Ramos (cell line): Measurements from ENCODE around the gene EHMT1.
"Not testable (repeated sequence)": the region's sequence is repeated elsewhere in the genome, so short reads cannot be mapped to it uniquely, and the experiment has no call there.

Source experiments
- in situ Hi-C: fragments of 300-500 bp; cut with MboI; formaldehyde crosslinking; loops from one replicate; pipeline ENCODE4 v1.14.3; 2022; ENCODE audit warnings: low sequenced_read_pairs; ENCODE audit not compliant: unreplicated experiment

EHMT1 gene

GRCh38 chr9:137793196-137793841, 174.5 kb downstream of the EHMT1 start:
- in situ Hi-C loops: no loop called here

DNA sequence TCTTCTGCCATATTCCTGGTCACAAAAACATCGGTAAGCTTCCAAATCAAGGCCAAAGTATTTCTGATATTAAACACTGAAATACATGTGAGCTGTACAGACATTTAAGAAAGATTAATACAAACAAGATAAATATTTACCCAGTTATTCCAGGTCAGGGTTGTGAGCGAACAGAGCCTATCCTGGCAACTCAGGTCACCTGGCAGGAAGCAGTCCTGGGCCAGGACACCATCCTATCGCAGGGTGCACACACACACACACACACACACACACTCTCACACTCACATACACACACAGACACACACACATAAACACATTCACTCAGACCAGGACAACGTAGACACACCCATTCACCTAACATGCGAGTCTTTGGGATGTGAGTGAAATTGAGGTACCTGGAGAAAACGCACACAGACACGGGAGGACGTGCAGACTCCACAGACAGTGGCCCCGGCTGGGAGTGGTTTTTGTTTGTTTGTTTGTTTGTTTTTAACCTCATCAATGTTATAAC, 176.4 kb downstream of the EHMT1 start:
- in situ Hi-C loops: no loop called here

- in situ Hi-C loops: no loop called here
Measured at GRCh38 chr9:137797206-137798120, 178.7 kb downstream of the EHMT1 start.

DNA sequence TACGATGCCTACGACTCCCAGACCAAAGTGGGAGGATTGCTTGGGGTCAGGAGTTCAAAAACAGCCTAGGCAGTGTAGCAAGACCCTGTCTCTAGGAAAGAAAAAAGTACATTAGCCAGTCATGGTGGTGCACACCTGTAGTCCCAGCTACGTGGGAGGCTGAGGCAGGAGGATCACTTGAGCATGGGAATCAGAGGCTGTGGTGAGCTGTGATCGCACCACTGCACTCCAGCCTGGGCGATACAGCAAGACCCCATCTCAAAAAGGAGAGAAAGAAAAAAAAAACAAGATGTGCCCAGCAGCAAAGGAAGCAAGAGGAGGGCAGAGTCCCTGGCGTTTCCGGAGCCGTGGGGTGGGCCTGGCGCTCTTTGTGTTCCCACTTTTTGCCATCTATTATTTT, 179.3 kb downstream of the EHMT1 start:
- in situ Hi-C loops: no loop called here

DNA sequence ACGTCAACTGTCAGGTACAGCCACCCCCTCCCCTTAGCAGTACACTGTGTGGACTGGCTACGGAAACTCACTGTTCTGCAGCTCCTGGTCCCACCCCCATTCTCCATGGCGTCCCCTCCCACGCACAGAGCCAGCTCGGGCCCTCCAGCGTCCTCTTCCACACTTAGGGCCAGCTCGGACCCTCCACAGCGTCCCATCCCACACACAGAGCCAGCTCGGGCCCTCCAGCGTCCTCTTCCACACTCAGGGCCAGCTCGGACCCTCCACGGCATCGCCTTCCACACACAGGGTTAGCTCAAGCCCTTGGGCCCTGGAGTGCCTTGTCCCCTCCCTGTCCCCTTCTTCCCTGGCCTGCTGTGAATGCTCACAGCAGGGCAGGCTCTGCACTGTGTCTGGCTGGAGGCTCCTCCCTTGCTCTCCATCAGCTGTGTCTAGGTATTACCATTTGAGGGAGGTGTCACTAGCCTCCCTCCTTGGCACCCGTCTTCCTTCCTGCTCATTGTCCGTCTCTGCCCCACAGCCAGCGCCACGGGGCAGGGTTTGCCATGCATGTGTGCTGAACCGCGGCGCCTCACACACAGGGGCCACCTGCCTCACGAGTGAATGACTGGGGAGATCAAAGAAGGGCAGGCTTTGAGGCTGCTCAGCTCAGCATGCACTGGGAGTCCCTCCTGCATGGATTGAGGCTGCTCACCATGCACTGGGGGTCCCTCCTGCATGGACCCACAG, 180.3 kb downstream of the EHMT1 start:
- in situ Hi-C loops: no loop called here

- in situ Hi-C loops: no loop called here
Measured at GRCh38 chr9:137799630-137799983, 180.8 kb downstream of the EHMT1 start.

DNA sequence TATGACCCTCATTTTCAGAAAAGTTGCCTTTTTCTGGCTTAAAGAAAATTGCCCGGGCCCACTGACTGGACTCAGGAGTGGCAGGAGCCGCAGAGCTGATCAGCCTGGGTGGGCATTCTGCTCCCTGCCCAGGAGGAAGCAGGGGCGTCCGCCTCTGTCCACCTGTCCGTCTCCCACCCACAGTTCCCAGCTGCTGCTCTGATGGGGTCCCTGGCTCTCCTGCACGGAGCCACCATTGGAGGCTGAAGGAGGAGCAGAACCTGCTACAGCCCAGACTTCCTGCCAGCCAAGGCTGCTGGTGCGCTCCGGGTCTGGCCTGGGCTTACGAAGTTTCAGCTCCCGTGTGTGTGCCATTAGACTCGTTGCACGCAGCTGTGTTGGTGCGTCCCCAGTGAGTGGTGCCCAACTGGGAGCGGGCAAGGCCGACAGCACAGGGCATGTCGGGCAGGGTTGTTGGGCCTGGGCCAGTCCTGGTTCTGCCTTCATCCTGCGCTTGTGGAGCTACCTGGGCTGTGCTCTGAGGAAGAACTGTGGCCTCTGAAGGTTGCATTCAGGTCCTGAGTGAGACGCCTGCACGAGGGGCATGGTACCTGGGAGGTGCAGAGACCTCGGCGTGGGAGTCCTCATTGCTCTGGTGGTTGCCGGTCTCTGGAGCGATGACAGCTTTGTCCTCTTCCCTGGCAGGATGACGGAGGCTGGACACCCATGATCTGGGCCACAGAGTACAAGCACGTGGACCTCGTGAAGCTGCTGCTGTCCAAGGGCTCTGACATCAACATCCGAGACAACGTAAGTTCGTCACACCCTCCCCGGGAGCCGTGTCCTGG, 181.6 kb downstream of the EHMT1 start:
- in situ Hi-C loops: no loop called here

GRCh38 chr9:137801023-137801319, 182.2 kb downstream of the EHMT1 start:
- in situ Hi-C loops: no loop called here

DNA sequence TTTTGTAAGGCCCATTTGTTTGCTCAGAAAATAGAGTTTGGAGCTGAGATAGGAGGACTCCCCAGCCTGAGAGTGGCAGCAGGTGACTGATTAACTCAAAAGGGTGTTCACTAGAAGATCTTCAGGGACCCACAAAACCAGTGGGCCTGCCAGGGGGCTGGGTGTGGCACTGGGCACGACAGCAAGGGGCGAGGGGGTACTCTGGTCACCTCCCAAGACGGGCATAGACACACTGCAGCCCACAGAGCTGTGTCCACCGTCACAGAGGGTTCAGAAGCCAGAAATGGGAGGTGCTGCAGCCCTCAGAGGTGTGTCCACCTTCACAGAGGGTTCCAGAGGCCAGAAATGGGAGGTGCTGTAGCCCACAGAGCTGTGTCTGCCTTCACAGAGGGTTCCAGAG, 183.2 kb downstream of the EHMT1 start:
- in situ Hi-C loops: no loop called here

DNA sequence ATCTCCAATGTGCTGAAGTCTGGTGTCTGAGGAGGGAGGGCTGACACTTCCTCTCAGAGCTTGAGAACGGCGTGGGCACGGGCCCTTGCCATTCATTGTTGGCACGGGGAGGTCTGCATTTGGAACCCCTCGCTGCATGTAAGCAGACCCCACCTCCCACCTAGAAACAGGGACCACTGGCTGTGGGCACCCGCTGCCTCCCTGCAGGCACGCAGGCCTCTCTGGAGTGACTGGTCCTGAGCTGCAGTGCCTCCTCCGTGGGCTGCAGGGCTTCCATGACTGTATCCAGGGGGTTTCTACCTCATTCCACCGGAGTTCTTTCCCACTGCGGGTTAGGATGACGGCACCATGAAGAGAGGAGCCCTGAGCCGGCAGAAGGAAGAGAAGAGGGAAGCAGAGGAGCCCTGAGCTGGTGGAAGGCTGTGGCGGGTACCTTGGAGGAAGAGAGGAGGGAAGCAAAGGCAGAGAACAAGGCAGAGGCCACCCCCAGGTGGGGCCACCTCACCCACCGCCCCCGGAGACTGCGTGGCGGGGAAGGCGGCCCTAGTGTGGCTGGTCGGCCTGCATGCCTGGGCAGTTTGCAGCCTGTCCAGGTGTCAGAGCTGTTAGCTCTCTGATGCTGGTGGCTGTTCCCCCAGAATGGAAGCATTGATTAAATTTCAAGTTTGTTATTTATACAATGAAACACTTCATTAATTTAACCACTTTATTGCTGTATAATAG, 183.9 kb downstream of the EHMT1 start:
- in situ Hi-C loops: no loop called here

GRCh38 chr9:137804908-137805630, 186.3 kb downstream of the EHMT1 start:
- in situ Hi-C loops: no loop called here

DNA sequence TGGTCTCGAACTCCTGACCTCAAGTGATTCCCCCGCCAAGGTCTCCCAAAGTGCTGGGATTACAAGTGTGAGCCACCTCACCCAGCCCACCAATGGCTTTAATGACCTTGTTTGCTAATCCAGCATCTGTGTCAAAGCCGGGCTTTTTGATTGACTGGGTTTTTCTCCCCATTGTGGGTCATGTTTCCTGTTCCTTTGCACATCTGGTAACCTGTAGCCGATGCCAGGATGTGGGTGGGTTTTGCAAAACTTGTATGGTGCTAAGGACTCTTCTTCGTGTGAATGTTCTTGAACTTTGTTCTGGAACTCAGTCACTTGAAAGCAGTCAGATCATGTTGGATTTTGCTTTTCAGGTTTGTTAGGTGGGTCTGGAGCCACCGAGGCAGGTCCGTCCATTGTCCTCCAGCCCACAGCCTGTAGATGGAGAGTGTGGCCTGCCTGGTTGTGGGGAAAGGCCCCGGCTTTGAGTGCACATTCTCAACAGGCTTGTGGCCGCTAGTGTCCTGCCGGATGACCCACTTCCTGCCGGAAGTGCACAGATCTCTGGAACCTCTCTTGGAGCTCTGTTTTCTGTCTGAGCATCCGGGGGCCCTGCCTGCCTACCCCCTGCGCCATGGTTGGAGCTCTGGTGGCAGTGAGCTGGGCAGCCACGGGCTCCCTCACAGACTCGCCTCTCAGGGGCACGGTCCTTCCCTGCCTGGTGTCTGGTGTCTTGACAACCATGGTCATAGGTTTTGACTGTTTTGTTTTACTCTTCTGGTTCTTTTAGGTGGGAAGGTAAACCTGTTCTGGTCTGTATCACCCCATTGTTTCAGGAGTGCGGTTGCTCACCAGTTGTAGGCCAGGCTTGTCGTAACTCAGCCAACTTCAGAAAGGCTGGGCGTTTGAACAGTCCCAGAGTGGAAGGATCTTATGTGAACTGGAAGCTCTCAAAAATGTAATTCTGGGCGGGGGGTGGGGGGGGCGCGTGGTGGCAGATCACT, 189.2 kb downstream of the EHMT1 start:
- in situ Hi-C loops: no loop called here

DNA sequence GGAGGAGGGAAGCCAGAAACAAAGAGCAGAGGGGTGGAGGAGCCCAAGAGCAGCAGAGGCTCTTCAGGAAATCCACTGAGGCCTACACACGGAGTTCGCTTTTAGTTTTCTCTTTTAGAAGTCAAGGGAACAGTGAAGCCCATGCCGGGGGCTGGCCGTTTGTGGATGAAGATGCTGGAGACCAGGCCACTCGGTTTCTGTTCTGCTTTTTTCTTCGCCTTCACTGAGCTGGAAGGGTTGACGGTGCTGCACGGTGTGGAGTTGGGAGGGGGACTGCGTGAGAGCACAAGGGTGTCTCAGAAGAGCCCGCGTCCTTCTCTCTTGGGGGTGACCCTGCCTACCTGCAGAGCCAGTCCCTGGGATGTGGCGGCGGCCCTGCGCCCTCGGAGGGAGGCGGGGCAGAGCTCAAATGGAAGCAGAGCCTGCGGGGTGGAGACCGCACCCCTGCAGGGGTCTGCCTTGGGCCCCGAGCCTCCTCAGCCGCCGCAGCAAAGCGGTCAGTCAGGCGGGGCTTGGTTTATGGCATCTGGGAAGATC, 190.3 kb downstream of the EHMT1 start:
- in situ Hi-C loops: no loop called here

DNA sequence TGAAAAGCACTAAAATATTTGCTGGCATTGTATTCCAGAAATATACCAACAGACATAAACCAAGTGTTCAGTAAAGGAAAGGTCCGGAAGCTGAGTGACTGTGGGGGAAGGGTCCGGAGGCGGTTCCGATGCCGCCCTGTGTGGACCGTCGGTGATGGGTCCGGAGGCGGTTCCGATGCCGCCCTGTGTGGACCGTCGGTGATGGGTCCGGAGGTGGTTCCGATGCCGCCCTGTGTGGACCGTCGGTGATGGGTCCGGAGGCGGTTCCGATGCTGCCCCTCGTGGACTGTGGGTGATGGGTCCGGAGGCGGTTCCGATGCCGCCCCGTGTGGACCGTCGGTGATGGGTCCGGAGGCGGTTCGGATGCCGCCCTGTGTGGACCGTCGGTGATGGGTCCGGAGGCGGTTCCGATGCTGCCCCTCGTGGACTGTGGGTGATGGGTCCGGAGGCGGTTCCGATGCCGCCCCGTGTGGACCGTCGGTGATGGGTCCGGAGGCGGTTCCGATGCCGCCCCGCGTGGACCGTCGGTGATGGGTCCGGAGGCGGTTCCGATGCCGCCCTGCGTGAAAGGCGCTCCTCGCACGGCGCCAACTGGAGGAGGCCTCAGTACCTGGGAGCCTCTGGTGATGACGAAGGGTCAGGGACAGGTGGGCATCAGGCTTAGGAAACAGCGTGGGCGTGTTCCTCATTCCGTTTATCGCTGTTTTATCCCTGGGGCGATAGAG, 191.1 kb downstream of the EHMT1 start:
- in situ Hi-C loops: not testable (repeated sequence)

- in situ Hi-C loops: no loop called here
Measured at GRCh38 chr9:137811283-137811870, 192.6 kb downstream of the EHMT1 start.

- in situ Hi-C loops: no loop called here
Measured at GRCh38 chr9:137812356-137813023, 193.7 kb downstream of the EHMT1 start.
